ENCODE results near the gene CD79A.

GRCh38 chr19:41908724-41909464 lies 31.8 kb downstream of the CD79A start:
- TF ChIP-seq CTCF (conservative IDR thresholded peaks at IDR 0.05 in 1 of 2, IDR thresholded peaks at IDR 0.05 in 1 of 2; ENCODE audit: low read depth in 1 of 2, low read length in 2 of 2) (no peak), EZH2 (IDR thresholded peaks at IDR 0.05; ENCODE audit: low read length, missing control alignments) (no peak)
